Tibial artery (tissue), 4 donors: ENCODE measurements around the gene TMEM182.
A peak's percentile ranks its signal among the peaks of the same experiment; 100 is the strongest.

Source experiments
- DNase-seq, 2 donors: peaks; one replicate each; pipeline ENCODE4 v3.0.0-alpha.2; 2019
- H3K27ac ChIP-seq, 2 donors: fragments of 200-600 bp; sonication (generic) in 1 of 2; 1 replicate in 1 of 2; 2 replicates in 1 of 2; pipeline ENCODE4 v1.5.1; 2018 to 2019; ENCODE audit warnings: mild to moderate bottlenecking in 1 of 2
- H3K27me3 ChIP-seq, 2 donors: fragments of 200-600 bp; sonication (generic) in 1 of 2; one replicate each; pipeline versions ENCODE4 v1.5.1 to v1.6.0; 2016 to 2019
- H3K36me3 ChIP-seq, 3 donors: fragments of 200-600 bp; sonication (generic) in 2 of 3; one replicate each; pipeline ENCODE4 v1.5.1; 2016 to 2019; ENCODE audit warnings: mild to moderate bottlenecking in 2 of 3
- H3K4me1 ChIP-seq, 4 donors: fragments of 200-600 bp; sonication (generic) in 2 of 4; 1 replicate in 3 of 4; 2 replicates in 1 of 4; pipeline ENCODE4 v1.5.1; 2016 to 2019
- H3K4me3 ChIP-seq, 2 donors: fragments of 200-600 bp; sonication (generic) in 1 of 2; 1 replicate in 1 of 2; 2 replicates in 1 of 2; pipeline ENCODE4 v1.5.1; 2018 to 2019; ENCODE audit warnings: mild to moderate bottlenecking in 2 of 2
- H3K9me3 ChIP-seq, 3 donors: fragments of 200-600 bp; sonication (generic) in 1 of 3; one replicate each; pipeline ENCODE4 v1.5.1; 2016 to 2019
- intact Hi-C: fragments of 100-400 bp; cut with DNase I; formaldehyde crosslinking; loops from one replicate; pipeline ENCODE4 v1.15.0; 2023; ENCODE audit warnings: low total_unique reads
- TF ChIP-seq, protein P1 (sequence below), 2 experiments: fragments of 200-600 bp in 1 of 2; fragments of 450-650 bp in 1 of 2; IDR thresholded peaks; one replicate each; pipeline ENCODE4 v1.5.1; 2017 to 2019; ENCODE audit warnings: antibody characterized with exemption in 2 of 2, mild to moderate bottlenecking in 1 of 2, moderate library complexity in 1 of 2

TMEM182 gene, protein sequence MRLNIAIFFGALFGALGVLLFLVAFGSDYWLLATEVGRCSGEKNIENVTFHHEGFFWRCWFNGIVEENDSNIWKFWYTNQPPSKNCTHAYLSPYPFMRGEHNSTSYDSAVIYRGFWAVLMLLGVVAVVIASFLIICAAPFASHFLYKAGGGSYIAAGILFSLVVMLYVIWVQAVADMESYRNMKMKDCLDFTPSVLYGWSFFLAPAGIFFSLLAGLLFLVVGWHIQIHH

DNA sequence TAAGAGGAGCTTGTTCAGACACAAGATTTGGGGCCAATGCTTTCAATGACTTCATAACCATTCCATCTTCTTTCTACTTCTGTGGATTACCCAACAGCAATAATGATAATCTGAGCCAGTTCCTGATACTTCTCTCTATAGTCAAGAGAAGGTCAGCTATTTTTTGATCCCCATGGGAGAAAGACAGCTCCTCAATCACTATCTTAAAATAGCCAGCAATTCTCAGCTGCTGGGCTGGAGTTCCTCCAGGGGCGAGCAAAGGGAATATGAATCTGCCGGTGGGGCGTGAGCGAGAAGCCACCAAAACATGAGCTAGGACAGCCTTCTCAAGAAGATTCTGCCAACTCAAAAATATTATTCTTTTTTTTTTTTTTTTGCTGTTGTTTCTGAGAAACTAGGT, at the start of gene TMEM182:
Gene TMEM182, plus strand, starts transcription at position 269 of the 400 bp plus-strand sequence. CDS start 187 bp downstream, outside the sequence.
- Histone ChIP-seq H3K27ac (no peak within 1 kb of the TSS), H3K4me3 (no peak within 1 kb of the TSS), H3K36me3 (peaks cover 0 to 4% (median 0%) of the 10 kb centered on the region in 3 donors), H3K4me1 (peaks cover 0 to 26% (median 7%) of the 10 kb centered on the region in 4 donors), H3K27me3 (no peaks in the 10 kb centered on the region), H3K9me3 (no peaks in the 10 kb centered on the region)
- peak in 1 of 2 donors; percentile 39 for DNase-seq
- TF ChIP-seq, protein P1, sequence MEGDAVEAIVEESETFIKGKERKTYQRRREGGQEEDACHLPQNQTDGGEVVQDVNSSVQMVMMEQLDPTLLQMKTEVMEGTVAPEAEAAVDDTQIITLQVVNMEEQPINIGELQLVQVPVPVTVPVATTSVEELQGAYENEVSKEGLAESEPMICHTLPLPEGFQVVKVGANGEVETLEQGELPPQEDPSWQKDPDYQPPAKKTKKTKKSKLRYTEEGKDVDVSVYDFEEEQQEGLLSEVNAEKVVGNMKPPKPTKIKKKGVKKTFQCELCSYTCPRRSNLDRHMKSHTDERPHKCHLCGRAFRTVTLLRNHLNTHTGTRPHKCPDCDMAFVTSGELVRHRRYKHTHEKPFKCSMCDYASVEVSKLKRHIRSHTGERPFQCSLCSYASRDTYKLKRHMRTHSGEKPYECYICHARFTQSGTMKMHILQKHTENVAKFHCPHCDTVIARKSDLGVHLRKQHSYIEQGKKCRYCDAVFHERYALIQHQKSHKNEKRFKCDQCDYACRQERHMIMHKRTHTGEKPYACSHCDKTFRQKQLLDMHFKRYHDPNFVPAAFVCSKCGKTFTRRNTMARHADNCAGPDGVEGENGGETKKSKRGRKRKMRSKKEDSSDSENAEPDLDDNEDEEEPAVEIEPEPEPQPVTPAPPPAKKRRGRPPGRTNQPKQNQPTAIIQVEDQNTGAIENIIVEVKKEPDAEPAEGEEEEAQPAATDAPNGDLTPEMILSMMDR (IDR thresholded peaks at IDR 0.05) = no peak
- intact Hi-C loops = no loop called here

DNA sequence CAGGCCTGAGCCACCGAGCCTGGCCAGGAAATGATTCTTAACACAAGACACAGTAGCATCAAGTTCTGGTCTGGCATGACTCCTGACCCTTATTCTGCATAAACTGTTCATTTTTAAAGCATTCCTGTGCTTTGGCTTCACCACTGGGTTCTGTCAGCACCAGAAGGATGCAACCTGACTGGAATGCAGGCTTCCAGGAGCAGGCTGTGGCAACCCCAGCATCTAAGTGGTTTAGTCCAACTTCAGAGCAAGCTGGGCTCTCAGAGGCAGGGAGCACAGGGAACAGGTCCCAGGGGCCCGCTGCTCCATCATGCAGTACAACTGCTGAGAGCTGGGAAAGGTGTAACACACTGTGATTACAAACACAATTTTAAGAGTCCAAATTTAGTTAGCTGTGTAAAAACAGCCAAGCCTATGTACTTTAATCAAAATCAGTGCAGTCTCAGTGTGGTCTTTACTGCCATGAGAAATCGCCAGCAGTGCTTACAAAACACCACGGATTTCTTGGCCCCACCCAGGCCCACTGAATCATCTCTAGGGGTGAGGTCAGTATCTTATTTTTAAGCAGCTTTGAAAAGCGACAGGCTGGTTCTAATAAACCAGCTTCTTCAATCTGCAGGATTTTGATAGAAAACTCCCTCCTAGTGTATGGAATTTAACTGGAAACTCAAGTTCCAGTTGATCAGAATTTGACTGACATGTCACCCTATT, 44.4 kb upstream of the TMEM182 start:
- Histone ChIP-seq H3K4me3 (no peak overlapping the region), H3K27ac (no peak overlapping the region), H3K4me1 (no peaks in the 10 kb centered on the region), H3K27me3 (no peaks in the 10 kb centered on the region), H3K9me3 (no peaks in the 10 kb centered on the region), H3K36me3 (peaks cover 27 to 55% (median 34%) of the 10 kb centered on the region in 3 donors)
- peak in 1 of 2 donors; percentile 36 for DNase-seq
- TF ChIP-seq, protein P1 (IDR thresholded peaks at IDR 0.05) = no peak
- intact Hi-C loops = no loop called here

DNA sequence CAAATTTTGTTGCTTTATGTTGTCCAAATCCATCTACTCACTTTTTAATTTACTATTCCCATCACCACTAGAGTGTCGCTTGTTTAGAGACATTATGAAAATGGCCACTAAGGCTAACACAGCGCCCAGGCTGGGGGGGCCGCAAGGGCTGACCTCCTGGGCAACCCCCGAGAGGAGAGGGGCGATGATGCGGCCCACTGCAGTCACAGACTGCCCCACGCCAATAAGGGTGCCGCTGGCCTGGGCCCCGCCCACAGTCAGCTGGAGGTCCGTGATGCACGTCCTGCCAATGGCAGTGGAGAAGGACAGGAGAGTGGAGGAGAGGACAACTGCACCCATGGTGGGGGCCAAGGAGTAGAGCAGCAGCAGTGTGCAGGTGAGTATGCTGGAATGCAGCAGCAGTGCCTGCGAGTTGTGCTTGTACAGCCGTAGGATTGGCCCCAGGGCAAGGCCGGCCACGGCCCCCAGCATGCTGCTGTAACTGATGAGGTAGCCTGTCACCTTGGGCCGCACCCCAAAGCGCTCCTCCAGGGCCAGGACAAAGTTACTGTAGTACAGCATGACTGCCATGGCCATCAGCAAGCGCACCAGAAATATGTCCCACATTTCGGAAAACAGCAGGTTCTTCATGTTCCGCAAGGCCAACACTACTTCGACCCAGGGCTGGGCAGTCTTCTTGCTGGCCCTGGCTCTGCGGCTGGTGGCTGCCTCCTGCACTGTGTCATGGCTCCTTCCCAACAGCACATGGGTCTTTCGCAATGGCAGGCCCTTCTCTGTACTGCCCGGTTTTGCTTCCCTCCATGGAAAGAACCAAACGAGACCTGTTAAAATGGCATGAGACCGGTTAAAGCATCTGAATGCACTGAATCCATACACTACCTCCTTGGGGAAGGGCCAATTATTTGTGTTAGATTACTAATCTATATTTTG, 43.2 kb upstream of the TMEM182 start:
- no peak overlapping the region for H3K27ac ChIP-seq
- H3K4me3 ChIP-seq = no peak overlapping the region
- no peaks in the 10 kb centered on the region for H3K27me3 ChIP-seq
- intact Hi-C loops = no loop called here
- H3K36me3 ChIP-seq = peaks cover 36 to 66% (median 46%) of the 10 kb centered on the region in 3 donors
- H3K9me3 ChIP-seq = no peaks in the 10 kb centered on the region
- no peak for DNase-seq
- H3K4me1 ChIP-seq = no peaks in the 10 kb centered on the region
- TF ChIP-seq, protein P1 (IDR thresholded peaks at IDR 0.05) = no peak

DNA sequence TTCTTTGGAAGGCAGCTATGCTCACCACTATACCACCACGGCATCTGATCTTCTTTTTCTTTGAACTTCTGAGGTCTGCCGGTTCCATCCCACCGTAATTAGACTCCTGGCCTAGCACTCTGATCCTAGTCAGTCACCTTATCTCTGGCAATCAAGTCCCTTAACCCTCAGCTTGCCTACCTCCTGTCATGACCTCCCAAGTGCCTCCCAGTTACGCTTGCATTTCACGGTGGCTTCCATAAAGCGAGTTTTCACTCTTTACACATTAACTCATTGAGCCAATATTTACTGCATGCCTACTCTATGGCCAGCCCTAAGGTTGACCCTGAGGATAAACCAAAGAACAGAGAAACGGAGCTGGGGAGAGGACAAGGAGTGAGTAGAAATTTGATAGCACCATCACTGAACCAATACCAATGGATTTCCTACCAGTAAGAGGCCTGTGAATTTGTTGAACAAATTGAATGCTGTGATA, 37.8 kb upstream of the TMEM182 start:
- Histone ChIP-seq H3K36me3 (peaks cover 39 to 84% (median 55%) of the 10 kb centered on the region in 3 donors), H3K27me3 (no peaks in the 10 kb centered on the region), H3K4me1 (no peaks in the 10 kb centered on the region), H3K27ac (no peak overlapping the region), H3K9me3 (no peaks in the 10 kb centered on the region), H3K4me3 (no peak overlapping the region)
- no peak for DNase-seq
- intact Hi-C loops = no loop called here
- TF ChIP-seq, protein P1 (IDR thresholded peaks at IDR 0.05) = no peak

DNA sequence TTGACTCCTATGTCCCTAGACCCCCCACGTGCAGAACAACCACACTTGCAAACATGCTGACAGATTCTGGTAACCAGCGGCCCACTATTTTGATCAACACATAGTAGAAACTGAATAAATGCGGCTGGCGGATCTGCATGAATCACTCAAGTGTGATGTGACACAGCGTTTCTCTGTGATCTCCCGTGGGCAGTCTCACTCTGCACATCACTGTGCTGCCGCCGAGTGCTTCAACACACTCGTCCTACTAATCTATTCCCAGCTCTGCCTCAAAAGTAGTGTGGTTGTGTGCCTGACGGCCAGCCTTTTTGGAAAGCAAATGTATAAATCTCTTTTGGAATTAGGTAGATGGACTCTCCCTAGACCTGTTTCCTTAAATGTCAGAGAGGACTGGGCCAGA, 37.3 kb upstream of the TMEM182 start:
- Histone ChIP-seq H3K9me3 (no peaks in the 10 kb centered on the region), H3K36me3 (peaks cover 34 to 79% (median 51%) of the 10 kb centered on the region in 3 donors), H3K27ac (no peak overlapping the region), H3K4me3 (no peak overlapping the region), H3K27me3 (no peaks in the 10 kb centered on the region), H3K4me1 (no peaks in the 10 kb centered on the region)
- TF ChIP-seq, protein P1 (IDR thresholded peaks at IDR 0.05) = no peak
- no peak for DNase-seq
- intact Hi-C loops = no loop called here
